Skin epidermis (tissue), 12 donors: ENCODE measurements around the gene FLAD1.
"Not testable (repeated sequence)": the region's sequence is repeated elsewhere in the genome, so short reads cannot be mapped to it uniquely, and the experiment has no call there.

Experiments used
- H3K27ac ChIP-seq, 21 experiments: fragments of 200-600 bp; sonication (generic) in 11 of 21; one replicate each; pipeline ENCODE4 v1.5.0; 2020; ENCODE audit warnings: mild to moderate bottlenecking in 3 of 21, inconsistent platforms in 2 of 21, moderate library complexity in 2 of 21
- H3K4me3 ChIP-seq, 7 experiments: fragments of 200-600 bp; sonication (generic) in 2 of 7; one replicate each; pipeline ENCODE4 v1.5.0; 2020; ENCODE audit warnings: inconsistent platforms in 2 of 7, mild to moderate bottlenecking in 2 of 7, moderate library complexity in 1 of 7

FLAD1 gene

DNA sequence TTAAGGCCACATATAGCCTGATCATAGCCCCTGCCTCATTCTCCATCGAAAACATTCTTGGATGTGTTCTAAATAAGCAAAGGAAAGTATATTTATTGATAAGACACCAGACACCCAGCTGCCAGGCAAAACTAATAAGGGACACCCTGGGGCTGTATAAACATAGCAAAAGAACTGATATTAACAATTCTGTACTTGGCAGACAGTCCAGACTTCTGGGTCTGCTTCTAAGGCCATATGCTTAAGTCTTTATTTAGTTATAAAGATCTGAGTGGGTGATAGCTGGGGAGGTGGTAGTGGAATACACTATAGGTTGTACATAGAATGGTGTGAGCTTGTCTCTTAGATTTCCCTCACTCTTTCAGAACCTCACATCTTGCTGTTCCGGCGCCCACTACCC, 4.8 kb upstream of the FLAD1 start:
- Histone ChIP-seq H3K27ac (peak overlapping the region in 1 of 21 experiments; percentile 34), H3K4me3 (no peak overlapping the region)

DNA sequence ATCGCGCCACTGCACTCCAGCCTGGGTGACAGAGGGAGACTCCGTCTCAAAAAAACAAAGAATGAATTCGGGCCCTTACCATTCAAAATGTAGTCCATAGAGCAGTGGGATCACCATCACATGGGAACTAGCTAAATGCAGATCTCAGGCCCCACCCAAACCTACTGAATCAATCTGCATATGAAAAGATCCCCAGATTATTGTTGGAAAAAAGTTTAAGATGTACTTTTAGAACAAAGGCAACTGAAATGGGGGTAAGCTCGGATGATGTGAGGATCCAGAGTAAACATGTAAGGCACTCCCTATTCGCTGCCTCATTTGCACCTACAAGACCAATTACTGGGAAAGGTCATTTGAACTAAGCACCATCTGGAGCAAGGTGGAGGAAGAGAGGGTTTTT, 803 bp upstream of the FLAD1 start:
- Histone ChIP-seq H3K27ac (peak overlapping the region in 15 of 21 experiments; percentile 21 to 91 (median 40)), H3K4me3 (peak overlapping the region in 6 of 7 experiments; percentile 44 to 92 (median 66))

DNA sequence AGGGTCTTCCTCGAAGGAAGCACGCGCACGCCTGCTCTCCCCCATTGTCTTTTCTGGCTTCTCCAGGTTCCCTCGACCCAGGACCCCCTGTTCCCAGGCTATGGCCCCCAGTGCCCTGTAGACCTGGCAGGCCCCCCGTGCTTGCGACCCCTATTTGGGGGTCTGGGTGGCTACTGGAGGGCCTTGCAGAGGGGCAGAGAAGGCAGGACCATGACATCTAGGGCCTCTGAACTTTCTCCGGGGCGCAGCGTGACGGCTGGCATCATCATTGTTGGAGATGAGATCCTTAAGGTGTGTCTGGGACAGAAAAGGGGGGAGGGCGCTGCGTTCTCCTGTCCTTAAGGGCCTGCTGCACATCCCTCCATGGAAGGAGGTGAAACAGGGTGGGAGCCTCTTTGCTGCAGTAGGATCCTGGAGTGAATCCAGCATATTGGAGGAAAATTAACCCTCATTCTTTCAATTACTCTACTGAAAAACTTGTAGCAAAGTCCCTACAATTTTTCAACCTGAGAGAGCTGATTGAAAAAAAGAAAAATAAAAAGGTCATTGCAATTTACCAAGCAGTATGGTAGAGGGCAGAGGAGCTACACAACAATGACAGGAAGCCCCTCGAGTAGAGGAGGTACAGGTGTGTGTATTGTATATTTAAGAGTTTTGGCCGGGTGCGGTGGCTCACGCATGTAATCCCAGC, 777 bp downstream of the FLAD1 start:
- Histone ChIP-seq H3K27ac (peak overlapping the region in 20 of 21 experiments; percentile 46 to 91 (median 82)), H3K4me3 (peak overlapping the region; percentile 44 to 92 (median 66))

DNA sequence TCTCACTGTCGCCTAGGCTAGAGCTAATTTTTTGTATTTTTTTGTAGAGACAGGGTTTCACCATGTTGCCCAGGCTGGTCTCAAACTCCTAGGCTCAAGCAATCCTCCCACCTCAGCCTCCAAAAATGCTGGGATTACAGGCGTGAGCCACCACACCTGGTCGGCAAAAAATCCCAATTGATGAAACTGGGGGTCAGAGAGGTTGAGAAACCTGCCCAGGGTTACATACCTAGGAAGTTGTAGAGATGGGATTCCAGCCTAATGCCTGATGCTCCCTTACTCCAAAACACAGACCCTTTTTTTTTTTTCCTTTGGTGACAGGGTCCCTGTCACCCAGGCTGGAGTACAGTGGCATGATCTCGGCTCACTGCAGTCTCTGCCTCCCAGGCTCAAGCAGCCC, 3.6 kb downstream of the FLAD1 start:
- not testable (repeated sequence) for H3K4me3 ChIP-seq
- peak overlapping the region in 1 of 21 experiments; percentile 65 for H3K27ac ChIP-seq

DNA sequence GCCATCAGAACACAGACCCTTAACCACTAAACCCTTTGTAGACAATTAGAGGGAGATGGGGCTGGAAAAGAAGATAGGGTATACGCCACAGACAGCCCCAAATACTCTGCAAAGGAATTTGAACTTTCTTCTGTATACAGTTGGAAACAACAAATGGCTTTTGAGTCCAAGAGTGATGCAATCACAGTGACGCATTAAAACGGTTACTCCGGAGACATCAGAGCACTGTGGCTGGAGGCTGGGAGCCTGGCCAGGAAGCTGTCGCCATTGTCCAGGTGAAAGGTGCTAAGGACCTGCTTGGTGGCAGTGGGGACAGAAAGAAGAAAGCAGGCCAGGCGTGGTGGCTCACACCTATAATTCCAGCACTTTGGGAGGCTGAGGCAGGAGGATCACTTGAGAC, 4.2 kb downstream of the FLAD1 start:
- Histone ChIP-seq H3K4me3 (no peak overlapping the region), H3K27ac (peak overlapping the region in 1 of 21 experiments; percentile 65)

DNA sequence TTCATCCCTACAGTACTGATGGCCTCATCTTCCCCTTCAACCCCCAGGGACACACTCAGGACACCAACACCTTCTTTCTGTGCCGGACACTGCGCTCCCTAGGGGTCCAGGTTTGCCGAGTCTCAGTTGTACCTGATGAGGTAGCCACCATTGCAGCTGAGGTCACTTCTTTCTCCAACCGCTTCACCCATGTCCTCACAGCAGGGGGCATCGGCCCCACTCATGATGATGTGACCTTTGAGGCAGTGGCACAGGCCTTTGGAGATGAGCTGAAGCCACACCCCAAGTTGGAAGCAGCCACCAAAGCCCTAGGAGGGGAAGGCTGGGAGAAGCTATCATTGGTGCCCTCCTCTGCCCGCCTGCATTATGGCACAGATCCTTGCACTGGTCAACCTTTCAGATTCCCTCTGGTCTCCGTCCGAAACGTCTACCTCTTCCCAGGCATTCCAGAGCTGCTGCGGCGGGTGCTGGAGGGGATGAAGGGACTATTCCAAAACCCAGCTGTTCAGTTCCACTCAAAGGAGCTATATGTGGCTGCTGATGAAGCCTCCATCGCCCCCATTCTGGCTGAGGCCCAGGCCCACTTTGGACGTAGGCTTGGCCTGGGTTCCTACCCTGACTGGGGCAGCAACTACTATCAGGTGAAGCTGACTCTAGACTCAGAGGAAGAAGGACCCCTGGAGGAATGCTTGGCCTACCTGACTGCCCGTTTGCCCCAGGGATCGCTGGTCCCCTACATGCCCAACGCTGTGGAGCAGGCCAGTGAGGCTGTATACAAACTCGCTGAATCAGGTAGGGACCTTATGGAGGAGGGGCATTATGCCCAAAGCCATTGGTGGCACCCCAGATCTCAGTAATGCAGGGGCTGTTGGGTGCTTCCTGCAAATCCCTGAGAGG, 5.2 kb downstream of the FLAD1 start:
- H3K4me3 ChIP-seq, result no peak overlapping the region
- H3K27ac ChIP-seq, result no peak overlapping the region

DNA sequence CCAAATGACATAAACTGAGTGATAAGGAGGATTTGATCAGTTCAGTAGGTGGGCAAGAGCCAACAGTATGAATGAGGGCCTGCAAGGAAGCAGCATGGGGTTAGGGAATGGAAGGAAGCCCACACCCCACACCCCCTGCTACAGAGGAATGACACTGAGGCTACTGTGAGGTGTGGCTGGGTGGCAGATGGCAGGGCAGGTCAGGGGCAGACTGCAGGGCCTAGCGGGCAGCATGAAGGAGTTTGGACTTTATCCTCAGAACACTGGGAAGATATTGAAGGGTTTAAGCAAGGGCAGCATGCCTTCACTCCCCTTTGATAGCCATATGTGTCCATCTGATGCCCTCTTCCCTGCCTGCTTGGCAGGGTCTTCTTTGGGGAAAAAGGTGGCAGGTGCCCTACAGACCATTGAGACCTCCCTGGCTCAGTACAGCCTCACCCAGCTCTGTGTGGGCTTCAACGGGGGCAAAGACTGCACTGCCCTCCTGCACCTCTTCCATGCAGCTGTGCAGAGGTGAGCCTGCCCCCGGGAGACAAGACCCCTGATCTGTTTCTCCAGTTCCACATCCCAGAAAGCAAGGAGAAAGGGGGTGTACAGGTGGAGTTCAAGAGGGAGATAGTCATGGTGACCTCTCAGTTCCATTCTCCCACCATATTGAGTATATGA, 6.2 kb downstream of the FLAD1 start:
- Histone ChIP-seq H3K4me3 (no peak overlapping the region), H3K27ac (no peak overlapping the region)

DNA sequence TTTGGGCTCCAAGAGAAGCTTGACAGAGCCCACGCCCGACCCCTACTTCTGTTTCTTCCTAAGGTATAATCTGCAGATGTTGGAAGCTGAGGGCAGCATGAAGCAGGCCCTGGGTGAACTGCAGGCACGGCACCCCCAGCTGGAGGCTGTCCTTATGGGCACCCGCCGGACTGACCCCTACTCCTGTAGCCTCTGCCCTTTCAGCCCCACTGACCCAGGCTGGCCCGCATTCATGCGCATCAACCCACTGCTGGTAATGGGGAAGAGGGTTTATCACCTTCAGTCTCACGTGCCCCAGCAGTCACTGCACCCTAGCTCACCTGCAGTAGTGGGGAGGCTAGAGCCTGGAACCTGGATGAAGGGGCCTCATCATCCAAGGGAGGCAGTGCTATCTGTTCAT, 7.1 kb downstream of the FLAD1 start:
- H3K4me3 ChIP-seq, result no peak overlapping the region
- no peak overlapping the region for H3K27ac ChIP-seq

DNA sequence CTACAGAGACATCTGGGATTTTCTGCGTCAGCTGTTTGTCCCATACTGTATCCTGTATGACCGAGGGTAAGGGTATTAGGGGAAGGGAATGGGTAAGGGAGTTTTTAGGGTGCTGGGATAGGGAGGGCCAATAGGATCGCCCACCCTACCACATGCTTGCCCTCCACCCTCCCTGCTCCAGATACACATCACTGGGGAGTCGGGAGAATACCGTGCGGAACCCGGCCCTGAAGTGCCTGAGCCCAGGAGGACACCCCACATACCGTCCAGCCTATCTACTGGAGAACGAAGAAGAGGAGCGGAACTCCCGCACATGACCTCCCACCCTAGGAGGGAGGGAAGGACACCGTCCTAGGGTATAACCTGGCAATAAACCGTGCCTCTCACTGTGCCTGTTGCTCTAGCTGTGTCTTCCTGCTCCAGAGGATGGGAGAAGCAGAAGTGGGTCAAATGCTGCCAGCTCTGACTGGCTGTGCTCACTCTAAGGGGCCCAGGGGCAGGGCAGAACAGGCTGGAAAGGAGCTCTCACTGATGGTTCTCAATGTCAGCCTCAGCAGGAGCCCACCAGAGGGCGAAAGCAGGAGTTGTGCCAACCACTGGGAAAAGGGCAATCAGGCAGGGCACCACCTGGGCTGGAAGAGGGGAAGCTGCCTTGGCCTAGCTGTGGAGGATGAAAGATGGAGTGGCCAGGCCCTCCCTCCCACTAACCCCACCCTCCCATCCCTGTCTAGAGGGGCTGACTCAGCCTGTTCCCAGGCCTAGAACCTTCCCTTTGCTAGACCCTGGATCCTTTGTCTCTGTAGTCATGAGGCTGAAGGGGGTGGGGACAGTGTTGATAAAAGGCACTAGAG, 9.8 kb downstream of the FLAD1 start:
- H3K27ac ChIP-seq, result no peak overlapping the region

DNA sequence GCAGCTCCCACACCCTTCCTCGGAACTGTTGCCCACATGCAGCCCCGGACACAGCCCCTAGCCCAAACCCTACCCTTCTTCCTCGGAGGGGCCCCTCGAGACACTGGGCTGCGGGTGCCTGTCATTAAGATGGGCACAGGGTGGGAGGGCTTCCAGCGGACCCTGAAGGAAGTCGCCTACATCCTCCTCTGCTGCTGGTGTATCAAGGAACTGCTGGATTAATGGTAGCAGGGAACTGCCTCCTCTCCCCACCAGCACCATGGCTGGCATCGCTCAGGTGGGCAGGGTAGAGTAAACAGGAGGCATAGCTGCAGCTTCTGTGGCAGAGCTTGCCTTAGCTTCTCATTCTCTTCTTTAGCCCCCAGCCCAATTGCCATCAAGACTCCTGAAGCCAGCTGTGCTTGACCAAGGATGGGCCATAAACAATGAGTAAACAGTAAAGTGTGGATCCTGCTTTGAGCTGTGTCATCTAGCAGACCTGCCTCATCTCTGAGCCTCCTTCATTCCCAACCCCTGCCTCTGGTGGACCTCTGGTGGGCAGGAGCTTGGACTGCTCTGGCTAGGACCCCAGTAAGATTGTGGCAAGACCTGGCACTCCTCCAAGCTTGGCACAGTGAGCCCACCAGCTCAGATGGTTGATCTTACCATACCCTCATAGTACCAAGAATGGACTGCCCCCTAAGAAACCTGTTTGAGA, 10.6 kb downstream of the FLAD1 start, which contains the start of gene LENEP:
TSS of gene LENEP (plus strand) at position 15 of the 697 bp plus-strand sequence. CDS start at position 37, 22 bp downstream.
- Histone ChIP-seq H3K27ac (peak within 1 kb of the TSS in 2 of 21 experiments; percentile 21 to 22), H3K4me3 (no peak within 1 kb of the TSS)

More for the DNA sequence above, 9.8 kb downstream of the FLAD1 start:
- H3K4me3 ChIP-seq, result no peak overlapping the region

DNA sequence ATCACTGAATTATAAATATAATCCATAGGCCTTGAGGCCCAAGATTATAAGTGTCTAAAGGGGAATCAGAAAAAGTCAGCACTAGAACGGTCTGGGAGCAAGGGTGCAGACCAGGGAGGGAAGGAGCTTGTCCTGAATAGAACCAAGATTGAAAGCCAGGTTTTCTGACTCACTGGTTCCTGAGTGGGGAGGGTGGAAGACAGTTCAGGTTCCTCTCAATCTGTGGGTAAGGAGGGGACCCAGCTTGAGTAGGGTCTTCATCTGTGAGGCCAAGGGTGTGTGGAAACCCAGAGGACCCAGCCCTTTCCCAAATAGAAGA, 11.1 kb downstream of the FLAD1 start:
- no peak overlapping the region for H3K4me3 ChIP-seq
- peak overlapping the region in 2 of 21 experiments; percentile 21 to 22 for H3K27ac ChIP-seq

DNA sequence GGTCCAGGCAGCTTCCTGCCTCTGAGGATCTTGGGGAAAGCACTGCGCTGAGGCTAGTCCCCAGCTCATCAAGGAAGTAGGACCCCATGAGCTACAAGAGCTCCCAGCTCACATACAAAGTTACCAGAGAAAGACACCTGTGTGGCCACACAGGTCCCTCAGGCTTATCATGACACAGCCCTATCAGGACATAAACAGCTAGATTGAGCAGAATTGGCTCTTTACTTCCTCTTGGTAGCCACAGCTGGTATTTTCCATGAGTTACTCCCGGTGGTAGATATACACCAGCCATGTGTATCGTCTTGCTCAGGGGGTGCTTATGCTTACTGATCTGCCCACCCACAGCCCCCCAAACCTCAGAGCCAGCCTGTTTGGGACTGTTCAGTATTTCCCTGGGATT, 11.4 kb downstream of the FLAD1 start:
- no peak overlapping the region for H3K4me3 ChIP-seq
- H3K27ac ChIP-seq, result peak overlapping the region in 3 of 21 experiments; percentile 3 to 22 (median 21)

DNA sequence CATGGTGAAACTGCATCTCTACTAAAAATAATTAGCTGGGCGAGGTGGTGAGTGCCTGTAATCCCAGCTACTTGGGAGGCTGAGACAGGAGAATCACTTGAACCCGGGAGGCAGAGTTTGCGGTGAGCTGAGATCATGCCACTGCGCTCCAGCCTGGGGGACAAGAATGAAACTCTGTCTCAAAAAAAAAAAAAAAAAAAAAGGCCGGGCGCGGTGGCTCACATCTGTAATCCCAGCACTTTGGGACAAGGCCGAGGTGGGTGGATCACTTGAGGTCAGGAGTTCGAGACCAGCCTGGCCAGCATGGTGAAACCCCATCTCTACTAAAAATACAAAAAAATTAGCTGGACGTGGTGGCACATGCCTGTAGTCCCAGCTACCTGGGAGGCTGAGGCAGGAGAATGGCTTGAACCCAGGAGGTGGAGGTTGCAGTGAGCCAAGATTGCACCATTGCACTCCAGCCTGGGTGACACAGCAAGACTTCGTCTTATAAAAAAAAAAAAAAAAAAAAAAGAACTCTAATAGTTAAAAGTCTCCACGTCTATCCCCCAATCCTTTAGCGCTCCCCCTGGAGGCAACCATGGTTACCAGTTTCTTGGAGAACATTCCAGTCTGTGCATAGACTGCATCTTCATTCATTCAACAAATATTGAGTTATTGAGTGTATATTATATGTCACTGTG, 12.3 kb downstream of the FLAD1 start:
- H3K27ac ChIP-seq, H3K4me3 ChIP-seq: not testable (repeated sequence)

DNA sequence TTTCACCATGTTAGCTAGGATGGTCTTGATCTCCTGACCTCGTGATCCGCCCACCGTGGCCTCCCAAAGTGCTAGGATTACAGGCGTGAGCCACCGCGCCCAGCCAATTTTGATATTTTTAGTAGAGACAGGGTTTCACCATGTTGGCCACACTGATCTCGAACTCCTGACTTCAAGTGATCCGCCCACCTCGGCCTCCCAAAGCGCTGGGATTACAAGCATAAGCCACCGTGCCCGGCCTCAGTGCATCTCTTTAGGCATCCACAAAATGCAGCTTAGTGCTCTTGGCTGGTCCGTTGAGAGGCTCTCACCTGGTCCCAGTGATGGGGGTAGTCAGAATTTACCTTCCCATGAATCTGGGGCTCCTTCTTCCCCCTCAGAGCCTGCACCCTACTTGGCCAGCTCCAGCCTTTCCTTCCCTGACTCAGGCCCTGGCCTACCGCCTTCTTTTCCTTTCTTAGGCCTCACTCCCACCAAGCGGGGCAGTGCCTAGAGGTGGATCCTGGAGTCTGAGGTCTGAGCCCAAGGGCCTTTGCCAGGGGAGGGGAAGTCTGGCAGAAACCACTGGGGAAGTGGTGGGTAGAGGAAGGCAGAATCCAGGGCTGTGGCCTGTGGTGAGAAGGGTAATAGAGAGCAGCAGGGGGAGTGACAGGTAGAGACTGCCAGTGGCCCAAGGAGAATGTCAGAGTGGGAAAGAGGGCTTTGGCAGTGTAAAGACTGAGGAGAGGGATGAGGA, 14.0 kb downstream of the FLAD1 start:
- Histone ChIP-seq H3K27ac (no peak overlapping the region), H3K4me3 (no peak overlapping the region)

DNA sequence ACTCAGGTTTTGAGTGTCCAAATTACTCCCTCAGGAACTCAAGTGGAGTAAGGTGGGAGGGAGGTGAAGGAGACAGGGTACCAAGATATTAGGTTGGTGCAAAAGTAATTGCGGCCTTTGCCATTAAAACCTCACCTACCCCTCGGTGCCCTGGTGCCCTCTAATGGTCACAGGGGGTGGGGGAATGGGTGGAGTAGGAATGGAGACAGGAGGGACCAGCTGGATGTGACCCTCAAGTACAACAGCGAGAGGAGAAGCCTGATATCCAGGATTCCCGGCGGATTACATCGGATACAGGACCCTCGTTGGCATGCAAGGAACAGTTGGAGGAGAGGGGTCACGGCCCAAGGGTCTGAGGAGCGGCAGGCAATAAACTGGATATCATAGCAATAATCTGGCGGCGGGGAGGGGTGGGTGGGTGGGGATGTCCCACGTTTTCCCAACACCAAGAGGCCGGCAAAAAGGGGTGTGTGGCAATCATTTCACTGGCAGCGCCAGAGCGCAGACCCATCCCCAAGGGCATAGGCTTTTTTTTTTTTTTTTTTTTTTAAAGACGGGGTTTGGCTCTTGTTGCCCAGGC, 15.1 kb downstream of the FLAD1 start:
- peak overlapping the region in 1 of 21 experiments; percentile 60 for H3K27ac ChIP-seq
- H3K4me3 ChIP-seq, result no peak overlapping the region

DNA sequence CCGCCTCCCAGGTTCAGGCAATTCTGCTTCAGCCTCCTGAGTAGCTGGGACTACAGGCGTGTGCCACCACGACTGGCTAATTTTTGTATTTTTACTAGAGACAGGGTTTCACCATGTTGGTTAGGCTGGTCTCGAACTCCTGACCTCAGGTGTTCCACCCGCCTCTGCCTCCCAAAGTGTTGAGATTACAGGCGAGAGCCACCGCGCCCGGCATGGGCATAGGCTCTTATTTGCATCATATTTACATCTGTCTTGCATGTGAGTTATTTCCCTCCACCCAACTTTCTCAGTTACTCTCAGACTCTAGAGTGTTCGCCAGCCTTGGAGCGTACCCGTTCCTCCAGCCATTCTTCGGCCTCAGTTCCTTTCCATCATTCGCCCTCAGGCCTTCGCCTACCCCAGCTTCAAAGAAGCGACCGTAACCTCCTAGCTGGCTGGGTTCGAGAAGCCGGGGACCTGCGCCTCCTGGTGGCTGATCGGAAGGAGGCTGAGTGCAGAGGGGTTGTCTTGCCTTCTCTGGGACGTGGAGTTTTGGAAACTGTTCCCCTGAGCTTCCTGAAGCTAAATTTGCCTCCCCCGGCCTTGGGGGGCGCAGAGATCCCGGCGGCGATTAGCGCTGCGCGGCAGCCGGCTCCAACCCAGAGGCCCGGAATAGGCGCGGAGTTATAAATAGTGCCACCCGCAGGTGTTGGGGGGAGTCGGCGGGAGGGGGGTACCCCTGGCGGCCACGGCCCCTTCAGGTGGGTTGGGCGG, 15.8 kb downstream of the FLAD1 start:
- Histone ChIP-seq H3K4me3 (peak overlapping the region; percentile 11 to 93 (median 83)), H3K27ac (peak overlapping the region in 20 of 21 experiments; percentile 16 to 99 (median 96))
